ENCODE data around the gene PCYOX1L.

DNA sequence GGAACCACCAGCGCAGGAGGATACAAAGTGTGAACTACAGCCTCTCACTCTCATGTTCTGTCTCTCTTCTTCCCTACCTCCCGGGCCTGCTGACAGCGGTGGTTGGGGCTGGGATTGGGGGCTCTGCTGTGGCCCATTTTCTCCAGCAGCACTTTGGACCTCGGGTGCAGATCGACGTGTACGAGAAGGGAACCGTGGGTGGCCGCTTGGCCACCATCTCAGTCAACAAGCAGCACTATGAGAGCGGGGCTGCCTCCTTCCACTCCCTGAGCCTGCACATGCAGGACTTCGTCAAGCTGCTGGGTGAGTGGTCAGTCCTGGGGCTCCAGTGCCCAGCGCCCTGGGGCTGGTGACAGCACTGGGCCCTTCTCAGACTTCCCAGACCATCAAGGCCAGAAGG is 4.7 kb downstream of the PCYOX1L start:
- TF ChIP-seq, protein P1, sequence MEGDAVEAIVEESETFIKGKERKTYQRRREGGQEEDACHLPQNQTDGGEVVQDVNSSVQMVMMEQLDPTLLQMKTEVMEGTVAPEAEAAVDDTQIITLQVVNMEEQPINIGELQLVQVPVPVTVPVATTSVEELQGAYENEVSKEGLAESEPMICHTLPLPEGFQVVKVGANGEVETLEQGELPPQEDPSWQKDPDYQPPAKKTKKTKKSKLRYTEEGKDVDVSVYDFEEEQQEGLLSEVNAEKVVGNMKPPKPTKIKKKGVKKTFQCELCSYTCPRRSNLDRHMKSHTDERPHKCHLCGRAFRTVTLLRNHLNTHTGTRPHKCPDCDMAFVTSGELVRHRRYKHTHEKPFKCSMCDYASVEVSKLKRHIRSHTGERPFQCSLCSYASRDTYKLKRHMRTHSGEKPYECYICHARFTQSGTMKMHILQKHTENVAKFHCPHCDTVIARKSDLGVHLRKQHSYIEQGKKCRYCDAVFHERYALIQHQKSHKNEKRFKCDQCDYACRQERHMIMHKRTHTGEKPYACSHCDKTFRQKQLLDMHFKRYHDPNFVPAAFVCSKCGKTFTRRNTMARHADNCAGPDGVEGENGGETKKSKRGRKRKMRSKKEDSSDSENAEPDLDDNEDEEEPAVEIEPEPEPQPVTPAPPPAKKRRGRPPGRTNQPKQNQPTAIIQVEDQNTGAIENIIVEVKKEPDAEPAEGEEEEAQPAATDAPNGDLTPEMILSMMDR (IDR thresholded peaks at IDR 0.05; ENCODE audit: low read depth, low read length): no peak
- no peak for TF ChIP-seq EZH2phosphoT487 (IDR thresholded peaks at IDR 0.05; ENCODE audit: low read depth)
